AG08396 (cell line): ENCODE results near the gene ITIH3.

Source experiments
- DNase-seq: peaks from one replicate; pipeline ENCODE4 v3.0.0; 2012; ENCODE audit warnings: low spot score, mixed read lengths

ITIH3 gene

DNA sequence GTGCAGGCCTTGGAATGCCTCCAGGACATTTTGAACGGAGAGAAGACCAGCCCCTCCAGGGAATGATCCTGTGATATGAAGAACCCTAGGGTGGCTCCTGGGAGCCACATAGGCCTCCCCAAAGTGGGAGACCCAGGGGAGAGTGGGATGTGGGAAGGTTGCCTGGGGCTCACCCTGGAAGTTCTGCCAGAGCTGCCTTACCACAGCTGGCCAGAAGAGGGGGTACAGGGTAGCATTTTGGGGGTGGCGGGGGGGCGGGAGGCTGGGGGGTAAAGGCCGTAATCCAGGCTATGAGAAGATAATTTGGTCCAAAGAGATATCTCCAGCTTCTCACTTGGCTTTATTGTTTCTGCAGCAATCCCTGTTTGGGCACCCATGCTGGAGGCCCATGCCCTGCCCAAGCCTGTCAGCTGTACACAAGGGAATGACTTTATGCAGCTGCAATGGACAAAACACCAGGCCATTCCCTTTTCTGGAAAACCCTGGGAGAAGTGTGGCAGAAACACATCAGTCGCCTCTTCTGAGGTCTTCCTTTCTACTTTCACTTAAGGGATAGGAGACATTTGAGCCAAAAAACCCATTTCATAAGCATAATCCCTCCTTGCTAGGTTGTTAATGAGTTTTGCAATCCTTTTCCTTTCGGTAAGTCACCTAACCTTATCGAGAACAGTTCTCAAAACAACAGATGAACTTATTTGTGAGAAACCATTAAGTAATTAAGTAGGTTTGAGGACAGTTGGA, 51.3 kb downstream of the ITIH3 start:
- DNase-seq, result no peak

DNA sequence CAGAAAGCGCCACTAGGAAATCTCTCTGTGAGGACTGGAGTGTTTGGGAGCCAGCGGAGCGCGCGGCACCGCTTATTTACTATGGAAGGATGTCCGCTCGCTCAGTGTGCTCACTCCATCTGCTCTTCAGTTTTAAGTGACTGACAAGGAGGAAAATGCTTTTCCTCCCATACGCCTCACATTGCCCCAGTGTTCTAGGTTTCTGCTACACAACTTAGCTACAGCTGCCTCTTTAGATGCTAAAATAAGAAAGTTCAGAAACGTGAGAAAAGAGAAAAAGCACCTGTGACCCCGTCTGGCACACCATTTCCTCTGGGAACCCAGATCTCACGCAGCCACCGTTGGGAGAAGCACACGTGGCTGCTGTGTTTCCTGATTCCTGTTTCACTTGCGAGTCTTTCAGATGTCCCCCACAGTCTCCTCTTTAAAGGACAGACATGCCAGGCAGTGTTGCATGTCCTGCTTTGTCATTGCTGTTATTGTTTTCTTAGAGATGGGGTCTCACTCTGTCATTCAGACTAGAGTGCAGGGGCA, 51.9 kb downstream of the ITIH3 start:
- DNase-seq, result no peak

DNA sequence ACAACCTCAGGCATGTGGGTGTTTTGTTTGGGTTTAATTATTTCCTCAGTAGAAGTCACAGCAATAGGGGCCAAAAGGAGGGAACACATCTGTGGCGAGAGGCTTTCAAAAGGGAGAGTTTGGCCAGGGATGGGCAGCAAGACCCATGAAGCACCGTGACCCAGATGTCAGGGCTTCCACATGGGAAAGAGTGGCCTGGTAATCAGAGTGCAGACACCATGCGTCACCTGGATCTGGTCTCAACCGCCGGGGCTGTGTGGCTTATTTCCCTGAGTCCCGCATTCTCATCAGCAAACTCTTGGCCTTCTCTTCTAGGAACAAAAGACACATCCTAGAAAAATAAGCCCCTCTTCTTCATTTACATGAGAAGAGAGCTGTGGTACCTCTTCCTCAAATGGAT, 52.6 kb downstream of the ITIH3 start:
- DNase-seq, result no peak

DNA sequence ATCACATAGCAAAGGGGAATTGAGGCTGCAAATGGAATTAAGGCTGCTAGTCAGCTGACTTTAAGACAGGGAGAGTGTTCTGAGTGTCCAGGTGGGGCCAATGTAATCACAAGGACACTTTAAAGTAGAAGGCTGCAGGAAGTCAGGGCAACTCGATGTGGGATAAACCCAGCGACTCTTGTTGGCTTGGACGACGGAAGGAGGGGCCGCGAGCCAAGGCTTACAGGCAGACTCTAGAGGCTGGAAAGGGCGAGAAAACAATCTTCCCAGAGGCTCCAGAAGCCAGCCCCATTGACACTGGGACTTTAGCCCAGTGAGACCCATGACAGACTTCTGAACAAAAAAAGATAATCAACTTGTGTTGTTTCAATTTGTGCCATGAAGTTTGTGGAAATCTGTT, 53.1 kb downstream of the ITIH3 start:
- no peak for DNase-seq

DNA sequence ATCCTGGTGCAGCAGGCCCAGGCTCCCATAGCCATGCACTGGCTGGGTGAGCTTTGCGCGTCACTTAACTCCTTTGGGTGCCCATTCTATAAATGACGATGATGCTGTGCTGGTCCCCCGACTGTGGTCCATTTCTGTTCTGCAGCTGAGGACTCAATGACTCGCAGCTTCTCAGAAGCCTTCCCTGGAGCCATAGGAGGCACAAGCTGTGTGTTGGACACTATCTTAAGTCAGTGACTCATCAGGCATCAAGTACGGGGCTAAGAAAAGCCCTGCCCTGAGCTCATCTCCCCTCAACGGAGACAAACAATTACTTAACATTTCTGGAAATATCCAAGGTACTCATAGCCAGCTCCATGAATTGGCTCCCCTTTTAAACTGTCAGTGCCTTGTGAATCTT, 54.0 kb downstream of the ITIH3 start:
- peak; percentile 67 for DNase-seq

DNA sequence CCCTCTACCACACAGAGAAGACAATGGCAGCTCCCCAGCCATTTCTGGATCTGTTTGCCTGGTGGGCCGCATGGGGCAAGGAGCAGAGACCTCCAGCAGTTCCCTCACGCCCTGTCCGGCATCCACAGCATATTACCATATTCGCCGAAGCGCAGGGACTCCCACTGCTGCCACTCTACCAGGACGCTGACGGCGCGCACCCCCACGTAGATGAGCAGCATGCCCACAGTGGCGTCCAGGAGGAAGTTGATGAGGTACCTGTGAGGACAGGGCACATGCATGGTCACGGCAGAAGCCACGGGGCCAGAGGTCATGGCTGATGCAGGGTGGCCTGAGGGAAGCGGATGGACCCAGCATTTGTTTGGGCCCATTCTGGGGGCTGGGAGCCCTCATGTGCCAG, 55.1 kb downstream of the ITIH3 start:
- no peak for DNase-seq

DNA sequence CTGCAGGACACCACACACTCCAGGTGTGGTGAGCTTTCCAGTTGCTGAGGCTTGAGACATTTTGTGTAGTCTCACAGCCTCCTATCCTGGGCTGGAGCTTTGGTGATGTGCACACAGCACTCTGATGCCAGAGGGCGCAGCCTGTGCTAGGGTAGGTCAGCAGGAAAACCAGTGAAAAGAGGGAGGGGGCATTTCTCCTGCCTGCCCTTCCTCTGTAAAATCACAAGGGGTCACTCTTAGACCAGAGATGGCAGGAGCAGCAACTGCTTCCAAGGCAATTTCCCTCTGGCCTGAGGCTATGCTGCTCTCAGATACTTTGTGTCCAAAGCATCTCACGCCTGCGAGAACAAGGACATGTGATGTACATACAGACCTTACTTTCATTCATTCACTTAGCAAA, 56.8 kb downstream of the ITIH3 start:
- peak; percentile 55 for DNase-seq

DNA sequence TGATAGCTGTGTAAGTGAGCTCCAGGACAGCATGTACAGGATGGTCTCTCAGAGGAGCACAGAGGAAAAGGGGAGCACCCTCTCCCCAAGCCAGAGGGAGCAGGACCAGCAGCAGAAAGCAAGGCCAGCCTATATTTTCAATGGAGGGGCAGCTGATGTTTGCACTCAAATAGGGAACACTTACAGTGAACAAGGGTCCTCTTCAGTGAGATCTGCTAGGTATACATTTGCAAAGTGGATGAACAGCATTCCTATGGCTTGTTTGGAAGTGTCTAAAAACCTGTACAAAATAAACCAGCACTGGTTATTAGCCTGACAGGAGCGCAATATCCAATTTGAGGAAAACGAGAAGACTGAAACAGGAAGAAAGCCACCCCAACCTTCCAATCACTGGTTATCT, 57.8 kb downstream of the ITIH3 start:
- DNase-seq, result no peak

DNA sequence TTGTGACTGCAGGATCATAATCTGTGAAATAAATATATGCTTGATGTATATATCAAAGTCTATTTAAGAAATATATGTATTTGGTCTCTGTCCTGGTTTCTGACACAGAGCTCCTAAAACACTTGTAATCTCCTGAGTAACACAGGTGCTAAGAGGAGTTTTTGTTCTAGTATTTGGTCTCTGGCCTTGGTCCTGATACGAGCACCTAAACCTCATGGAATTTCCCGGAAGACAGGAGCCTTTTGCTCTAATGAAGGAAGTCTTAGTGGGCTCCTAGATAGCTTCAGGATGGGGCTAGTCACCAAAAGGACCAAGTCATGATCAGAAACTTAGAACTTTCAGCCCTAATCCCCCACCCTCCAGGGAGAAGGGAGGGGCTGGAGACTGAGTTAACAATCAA, 59.4 kb downstream of the ITIH3 start:
- DNase-seq, result no peak

DNA sequence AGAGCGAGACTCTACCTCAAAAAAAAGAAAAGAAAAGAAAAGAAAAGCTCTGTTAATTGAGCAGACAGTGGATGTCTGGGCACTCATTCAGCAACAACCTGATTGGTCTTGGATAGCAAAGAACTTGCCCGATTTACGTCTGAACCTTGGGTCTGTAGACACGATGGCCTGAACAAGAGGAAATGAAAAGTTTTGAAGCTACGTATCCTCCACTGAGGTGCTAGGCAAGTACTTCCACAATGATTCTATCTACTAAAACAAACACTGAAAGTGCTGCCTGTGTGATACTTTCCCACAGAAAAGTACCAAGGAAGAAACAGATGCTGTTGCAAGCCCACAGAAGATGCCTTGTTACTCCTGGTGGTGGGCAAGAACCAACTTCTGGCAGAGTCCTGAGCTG, 62.1 kb downstream of the ITIH3 start:
- DNase-seq, result no peak

DNA sequence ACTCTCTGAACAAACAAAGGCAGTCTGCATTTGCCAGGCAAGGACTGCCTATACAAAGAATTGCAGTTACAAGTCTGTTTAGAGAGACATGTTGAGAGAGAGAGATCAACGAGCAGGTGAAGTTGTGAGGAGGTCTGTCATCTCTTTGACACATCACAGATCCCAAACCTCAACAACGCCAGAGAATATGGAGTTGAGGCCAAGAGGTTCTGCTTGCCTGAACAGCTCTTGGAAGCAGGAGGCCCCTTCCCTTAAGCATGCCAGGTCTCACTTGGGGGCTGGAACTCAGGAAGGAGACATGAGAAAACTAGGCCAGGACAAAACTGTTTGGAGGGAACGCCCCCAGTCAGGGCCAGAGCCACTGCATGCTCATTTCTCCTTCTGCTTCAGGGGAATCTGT, 62.5 kb downstream of the ITIH3 start:
- DNase-seq, result no peak

DNA sequence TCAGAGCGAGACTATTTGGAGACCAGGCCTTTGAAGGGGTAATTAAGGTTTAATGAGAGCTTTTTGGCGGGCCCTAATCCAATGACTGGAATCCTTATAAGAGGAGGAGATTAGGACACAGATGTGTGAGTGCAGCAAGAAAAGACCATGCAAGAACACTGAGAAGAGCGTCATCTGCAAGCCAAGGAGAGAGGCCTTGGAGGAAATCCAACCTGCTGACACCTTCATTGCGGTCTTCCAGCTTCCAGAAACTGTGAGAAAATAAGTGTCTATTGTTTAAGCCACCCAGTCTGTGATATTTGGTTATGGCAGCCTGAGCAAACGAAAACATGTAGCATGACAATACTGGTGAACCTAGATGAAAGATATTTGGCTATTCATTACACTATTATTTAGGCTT, 63.3 kb downstream of the ITIH3 start:
- DNase-seq, result no peak
